GM12865 (cell line): ENCODE data around the gene KCTD1.

ENCODE experiments used
- DNase-seq: peaks from one replicate; pipeline ENCODE4 v3.0.0; 2010; ENCODE audit warnings: low read depth
- H3K4me3 ChIP-seq: 2 replicates; pipeline ENCODE4 v1.5.1; 2011; ENCODE audit warnings: mild to moderate bottlenecking, low read depth, low read length, control low read depth
- CTCF ChIP-seq: IDR thresholded peaks from 2 replicates; pipeline ENCODE4 v1.5.1; 2011; ENCODE audit warnings: low read length, control low read depth, low read depth, inconsistent platforms; ENCODE audit not compliant: insufficient read depth; ENCODE audit errors: missing control alignments

KCTD1 gene

GRCh38 chr18:26495287-26495686, 53.1 kb downstream of the KCTD1 start:
- no peak overlapping the region for H3K4me3 ChIP-seq
- TF ChIP-seq CTCF, result no peak
- no peak for DNase-seq

- no peak overlapping the region for H3K4me3 ChIP-seq
- no peak for DNase-seq
- no peak for TF ChIP-seq CTCF
Observed at GRCh38 chr18:26493021-26493420, 55.3 kb downstream of the KCTD1 start.

GRCh38 chr18:26491194-26491816, 57.0 kb downstream of the KCTD1 start:
- TF ChIP-seq CTCF, result no peak

GRCh38 chr18:26489881-26490280, 58.5 kb downstream of the KCTD1 start:
- no peak for DNase-seq
- TF ChIP-seq CTCF, result no peak
- H3K4me3 ChIP-seq, result no peak overlapping the region

More at GRCh38 chr18:26491194-26491816, 57.0 kb downstream of the KCTD1 start:
- DNase-seq, result no peak
- no peak overlapping the region for H3K4me3 ChIP-seq

- no peak for DNase-seq
- no peak for TF ChIP-seq CTCF
- no peak overlapping the region for H3K4me3 ChIP-seq
Observed at GRCh38 chr18:26489191-26489590, 59.2 kb downstream of the KCTD1 start.

GRCh38 chr18:26488417-26489009, 59.8 kb downstream of the KCTD1 start:
- DNase-seq, result no peak
- H3K4me3 ChIP-seq, result no peak overlapping the region
- TF ChIP-seq CTCF, result no peak

GRCh38 chr18:26487437-26487836, 60.9 kb downstream of the KCTD1 start:
- no peak overlapping the region for H3K4me3 ChIP-seq
- peak; percentile 52 for DNase-seq
- TF ChIP-seq CTCF, result no peak
